ENCODE measurements around the gene LGSN.
"Not testable (repeated sequence)": the region's sequence is repeated elsewhere in the genome, so short reads cannot be mapped to it uniquely, and the experiment has no call there.

The LGSN gene

DNA sequence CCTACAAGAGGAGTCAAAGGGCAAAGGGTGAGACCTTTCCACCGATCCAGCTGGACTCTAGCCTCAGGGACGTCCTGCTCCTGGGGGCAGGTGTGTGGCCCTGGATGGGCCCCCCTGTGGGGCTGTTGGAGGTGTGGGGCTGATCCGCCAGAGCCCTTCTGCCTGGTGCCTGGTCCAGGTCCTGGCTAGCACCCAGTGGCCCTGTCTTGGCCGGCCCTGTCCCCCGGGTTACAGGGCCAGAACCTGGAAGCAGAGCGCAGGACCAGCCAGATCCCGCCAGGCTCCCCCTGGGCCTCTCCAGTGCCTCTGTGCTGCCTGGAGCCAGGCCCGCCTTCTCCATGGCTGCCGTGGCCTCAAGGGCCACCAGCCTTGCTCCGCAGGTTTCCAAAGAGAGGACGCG lies 89.3 kb downstream of the LGSN start:
- not testable (repeated sequence) for H3K4me3 ChIP-seq (ENCODE audit: low read depth in 1 of 2, low read length in 2 of 2); H3K4me1 ChIP-seq (ENCODE audit: insufficient read depth, low read length); H3K27me3 ChIP-seq (ENCODE audit: control insufficient read depth in 1 of 2, insufficient read depth in 2 of 2, low read length in 2 of 2); H3K36me3 ChIP-seq (ENCODE audit: insufficient read depth, low read length); H3K27ac ChIP-seq (ENCODE audit: low read depth, low read length); H3K9me3 ChIP-seq (ENCODE audit: low read length); H3K9ac ChIP-seq (ENCODE audit: low read length)

DNA sequence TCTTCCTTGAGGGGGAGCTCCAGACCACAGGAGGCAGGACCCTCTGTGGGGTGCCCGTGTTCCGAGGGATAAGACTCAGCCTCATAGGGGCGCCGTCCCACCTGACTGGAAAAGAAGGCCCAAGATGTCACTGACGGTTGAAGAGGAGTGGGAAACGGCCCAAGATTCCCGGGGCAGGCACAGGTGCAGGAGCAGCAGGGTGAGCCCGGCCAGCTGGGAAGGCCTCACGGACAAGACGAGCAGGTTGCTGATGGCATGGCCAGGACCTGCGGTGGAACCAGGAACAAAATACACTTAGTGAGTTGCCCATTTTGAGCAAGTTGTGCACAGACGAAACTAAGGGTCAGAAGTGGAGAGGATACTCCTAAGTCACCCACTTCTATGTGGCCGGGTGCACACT lies 89.8 kb downstream of the LGSN start:
- not testable (repeated sequence) for H3K27me3 ChIP-seq (ENCODE audit: control insufficient read depth in 1 of 2, insufficient read depth in 2 of 2, low read length in 2 of 2); H3K4me1 ChIP-seq (ENCODE audit: insufficient read depth, low read length); H3K36me3 ChIP-seq (ENCODE audit: insufficient read depth, low read length); H3K27ac ChIP-seq (ENCODE audit: low read depth, low read length); H3K4me3 ChIP-seq (ENCODE audit: low read depth in 1 of 2, low read length in 2 of 2); H3K9ac ChIP-seq (ENCODE audit: low read length); H3K9me3 ChIP-seq (ENCODE audit: low read length)

DNA sequence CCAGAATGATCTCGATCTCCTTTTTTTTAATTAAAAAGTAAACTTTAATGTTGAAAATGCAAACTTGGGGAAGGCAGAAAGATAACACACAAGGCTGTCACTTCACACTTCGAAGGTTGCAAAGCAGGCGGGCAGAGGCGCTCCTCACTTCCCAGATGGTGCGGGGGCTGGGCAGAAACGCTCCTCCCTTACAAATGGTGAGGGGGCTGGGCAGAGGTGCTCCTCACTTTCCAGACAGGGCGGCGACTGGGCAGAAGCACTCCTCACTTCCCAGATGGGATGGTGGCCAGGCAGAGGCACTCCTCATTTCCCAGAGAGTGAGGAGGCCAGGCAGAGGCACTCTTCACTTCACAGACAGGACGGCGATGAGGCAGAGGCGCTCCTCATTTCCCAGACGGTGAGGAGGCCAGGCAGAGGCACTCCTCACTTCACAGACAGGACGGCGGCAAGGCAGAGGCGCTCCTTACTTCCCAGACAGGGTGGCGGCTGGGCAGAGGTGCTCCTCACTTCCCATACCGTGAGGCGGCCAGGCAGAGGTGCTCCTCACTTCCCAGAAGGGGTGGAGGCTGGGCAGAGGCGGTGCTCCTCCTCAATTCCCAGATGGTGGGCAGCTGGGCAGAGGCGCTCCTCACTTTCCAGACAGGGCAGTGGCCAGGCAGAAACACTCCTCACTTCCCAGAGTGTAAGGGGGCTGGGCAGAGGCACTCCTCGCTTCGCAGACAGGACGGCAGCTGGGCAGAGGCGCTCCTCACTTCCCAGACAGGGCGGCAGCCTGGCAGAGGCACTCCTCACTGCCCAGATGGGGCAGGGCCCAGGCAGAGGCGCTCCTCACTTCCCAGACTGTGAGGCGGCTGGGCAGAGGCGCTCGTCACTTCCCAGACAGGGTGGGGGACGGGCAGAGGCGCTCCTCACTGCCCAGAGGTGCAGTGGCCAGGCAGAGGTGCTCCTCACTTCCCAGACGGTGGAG lies 91.6 kb downstream of the LGSN start:
- not testable (repeated sequence) for H3K9me3 ChIP-seq (ENCODE audit: low read length); H3K9ac ChIP-seq (ENCODE audit: low read length); H3K27me3 ChIP-seq (ENCODE audit: control insufficient read depth in 1 of 2, insufficient read depth in 2 of 2, low read length in 2 of 2); H3K4me3 ChIP-seq (ENCODE audit: low read depth in 1 of 2, low read length in 2 of 2); H3K36me3 ChIP-seq (ENCODE audit: insufficient read depth, low read length); H3K4me1 ChIP-seq (ENCODE audit: insufficient read depth, low read length); H3K27ac ChIP-seq (ENCODE audit: low read depth, low read length)

DNA sequence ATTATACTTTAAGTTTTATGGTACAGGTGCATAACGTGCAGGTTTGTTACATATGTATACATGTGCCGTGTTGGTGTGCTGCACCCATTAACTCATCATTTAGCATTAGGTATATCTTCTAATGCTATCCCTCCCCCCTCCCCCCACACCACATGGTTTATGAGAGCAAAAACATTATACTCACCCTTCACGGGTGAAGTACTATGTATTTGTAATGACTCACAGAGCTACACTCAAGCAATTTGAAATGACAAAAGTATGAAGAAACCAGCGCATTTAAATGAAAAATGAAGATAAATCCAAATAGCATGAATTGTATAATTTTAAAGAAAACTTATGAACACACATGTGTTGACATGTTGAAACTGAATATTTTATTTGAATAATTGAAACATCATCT lies 93.8 kb downstream of the LGSN start:
- H3K4me3 ChIP-seq (ENCODE audit: low read depth in 1 of 2, low read length in 2 of 2); H3K9ac ChIP-seq (ENCODE audit: low read length); H3K9me3 ChIP-seq (ENCODE audit: low read length); H3K27ac ChIP-seq (ENCODE audit: low read depth, low read length); H3K4me1 ChIP-seq (ENCODE audit: insufficient read depth, low read length); H3K27me3 ChIP-seq (ENCODE audit: control insufficient read depth in 1 of 2, insufficient read depth in 2 of 2, low read length in 2 of 2); H3K36me3 ChIP-seq (ENCODE audit: insufficient read depth, low read length): not testable (repeated sequence)
